SK-N-SH (cell line): ENCODE data around the gene TTC9.

Experiments used
- FOXJ3 ChIP-seq: sonication (generic); formaldehyde crosslinking; IDR thresholded peaks from 2 replicates; pipeline ENCODE4 v1.5.1; 2020; ENCODE audit warnings: mild to moderate bottlenecking, missing genetic modification reagents
- MXI1 ChIP-seq: IDR thresholded peaks from 2 replicates; pipeline ENCODE4 v1.6.1; 2012; ENCODE audit warnings: mild to moderate bottlenecking, low read depth, low read length, improper control_type of control experiment
- NFIC ChIP-seq: IDR thresholded peaks from 2 replicates; pipeline ENCODE4 v1.4.0; 2012; ENCODE audit warnings: borderline replicate concordance
- POLR2AphosphoS5 ChIP-seq: IDR thresholded peaks from 2 replicates; pipeline ENCODE4 v1.6.1; 2012; ENCODE audit warnings: low read depth, low read length
- RAD21 ChIP-seq: IDR thresholded peaks from 2 replicates; pipeline ENCODE4 v1.6.1; 2012; ENCODE audit warnings: mild to moderate bottlenecking, low read length
- SIN3A ChIP-seq: IDR thresholded peaks from 2 replicates; pipeline ENCODE4 v1.6.1; 2012; ENCODE audit warnings: low read depth, mild to moderate bottlenecking, low read length, moderate library complexity, borderline replicate concordance
- TCF12 ChIP-seq: IDR thresholded peaks from 2 replicates; pipeline ENCODE4 v1.4.0; 2012
- YY1 ChIP-seq: IDR thresholded peaks from 2 replicates; pipeline ENCODE4 v1.4.0; 2012; ENCODE audit warnings: low read depth, mild to moderate bottlenecking
- TF ChIP-seq, protein P1 (sequence below): fragments of 200-600 bp; sonication (generic); IDR thresholded peaks from 2 replicates; pipeline ENCODE4 v1.6.1; 2017; ENCODE audit warnings: antibody characterized with exemption, mild to moderate bottlenecking, moderate library complexity

GRCh38 chr14:70594461-70594860, 47.3 kb upstream of the TTC9 start:
- TF ChIP-seq MXI1: no peak
- TF ChIP-seq, protein P1, sequence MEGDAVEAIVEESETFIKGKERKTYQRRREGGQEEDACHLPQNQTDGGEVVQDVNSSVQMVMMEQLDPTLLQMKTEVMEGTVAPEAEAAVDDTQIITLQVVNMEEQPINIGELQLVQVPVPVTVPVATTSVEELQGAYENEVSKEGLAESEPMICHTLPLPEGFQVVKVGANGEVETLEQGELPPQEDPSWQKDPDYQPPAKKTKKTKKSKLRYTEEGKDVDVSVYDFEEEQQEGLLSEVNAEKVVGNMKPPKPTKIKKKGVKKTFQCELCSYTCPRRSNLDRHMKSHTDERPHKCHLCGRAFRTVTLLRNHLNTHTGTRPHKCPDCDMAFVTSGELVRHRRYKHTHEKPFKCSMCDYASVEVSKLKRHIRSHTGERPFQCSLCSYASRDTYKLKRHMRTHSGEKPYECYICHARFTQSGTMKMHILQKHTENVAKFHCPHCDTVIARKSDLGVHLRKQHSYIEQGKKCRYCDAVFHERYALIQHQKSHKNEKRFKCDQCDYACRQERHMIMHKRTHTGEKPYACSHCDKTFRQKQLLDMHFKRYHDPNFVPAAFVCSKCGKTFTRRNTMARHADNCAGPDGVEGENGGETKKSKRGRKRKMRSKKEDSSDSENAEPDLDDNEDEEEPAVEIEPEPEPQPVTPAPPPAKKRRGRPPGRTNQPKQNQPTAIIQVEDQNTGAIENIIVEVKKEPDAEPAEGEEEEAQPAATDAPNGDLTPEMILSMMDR: no peak
- TF ChIP-seq POLR2AphosphoS5: no peak
- no peak for TF ChIP-seq RAD21
- TF ChIP-seq FOXJ3 (CRISPR knock-in tag): no peak
- TF ChIP-seq SIN3A: no peak
- no peak for TF ChIP-seq TCF12
- no peak for TF ChIP-seq NFIC
- TF ChIP-seq YY1: no peak
